ENCODE data around the gene NRAP. TPM values are rescaled to one million over a fixed set of nuclear protein-coding genes. Genes with fewer than 3 reads are reported as not detected.

The NRAP gene
- total RNA-seq, 1 experiment from 2014 or later, result not detected

DNA sequence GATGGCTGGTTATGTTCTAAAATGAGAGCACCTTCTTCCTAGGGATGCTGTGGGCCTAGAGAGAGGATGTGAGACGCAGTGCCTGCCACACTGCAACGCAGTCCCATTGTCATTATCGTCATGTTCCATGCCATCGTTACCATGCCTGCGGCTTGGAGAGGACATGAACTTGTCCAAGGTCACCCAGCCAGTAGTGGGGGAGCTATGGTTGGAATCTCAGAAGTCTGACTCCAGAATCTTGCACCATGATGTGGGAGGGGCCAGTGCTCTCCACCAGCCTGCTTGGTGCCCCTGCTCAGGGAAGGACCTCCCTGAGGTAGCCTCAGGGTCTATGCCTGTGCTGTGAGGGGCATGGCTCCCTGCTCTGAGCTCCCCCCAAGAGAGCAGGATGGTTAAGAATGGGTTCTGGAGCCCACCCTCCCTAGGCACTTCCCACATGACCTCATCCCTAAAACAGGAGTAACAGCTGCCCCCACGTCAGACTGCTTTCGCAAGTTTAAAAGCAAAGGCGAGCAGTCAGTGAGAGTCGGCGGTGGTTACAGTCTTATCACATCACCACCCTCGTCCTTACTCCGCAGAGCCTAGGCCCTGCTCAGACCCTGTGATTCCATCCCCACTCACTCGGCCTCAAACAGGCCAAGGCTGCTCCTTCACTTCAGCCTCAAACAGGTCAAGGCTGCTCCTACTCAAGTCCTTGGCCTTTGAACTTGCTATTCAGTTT, 60.6 kb downstream of the NRAP start:
- no peak overlapping the region for H2BK15ac ChIP-seq (ENCODE audit: low read depth, low read length)
- whole genome bisulfite sequencing (ENCODE audit: extremely low coverage, insufficient read length, low lambda C conversion rate), result no CpG with 5 or more reads among the region's 13 CpGs
- H2BK12ac ChIP-seq (ENCODE audit: insufficient read length, low read depth, low read length), result no peak overlapping the region
- H3K36me3 Mint-ChIP-seq (ENCODE audit: insufficient read depth in 1 of 3, low read depth in 3 of 3), result no peaks in the 10 kb centered on the region
- H3K4me1 Mint-ChIP-seq, result no peaks in the 10 kb centered on the region
- no peak overlapping the region for H2AK5ac ChIP-seq (ENCODE audit: insufficient read length, low read length)
- H3K4ac ChIP-seq (ENCODE audit: low read depth, low read length), result no peak overlapping the region
- no peaks in the 10 kb centered on the region for H3K79me2 ChIP-seq (ENCODE audit: insufficient read depth, low read length)
- H3K56ac ChIP-seq (ENCODE audit: insufficient read length, low read depth, low read length), result no peak overlapping the region
- no peaks in the 10 kb centered on the region for H3K9me3 ChIP-seq (ENCODE audit: control insufficient read depth, low read depth, low read length)
- H3K4me2 ChIP-seq (ENCODE audit: insufficient read depth, insufficient read length, low read length), result no peak overlapping the region
- peaks cover 25% of the 10 kb centered on the region for H3K27me3 Mint-ChIP-seq (ENCODE audit: low read depth)
- no peak overlapping the region for H3K27ac Mint-ChIP-seq
- H4K5ac ChIP-seq (ENCODE audit: insufficient read length, low read depth, low read length), result no peak overlapping the region
- H3K27ac ChIP-seq (ENCODE audit: insufficient read length, low read depth, low read length), result no peak overlapping the region
- no peaks in the 10 kb centered on the region for H4K20me1 ChIP-seq (ENCODE audit: control insufficient read depth, insufficient read depth, insufficient read length)
- no peak overlapping the region for H3K9ac ChIP-seq (ENCODE audit: extremely low read depth, insufficient read length, low read length)
- H3K4me3 Mint-ChIP-seq, result no peak overlapping the region
- H4K8ac ChIP-seq (replicated peaks; ENCODE audit: insufficient read length, low read depth, low read length), result peak overlapping the region; percentile 80
- no peak overlapping the region for H3T11ph ChIP-seq (ENCODE audit: low read length)
- H3K23me2 ChIP-seq (ENCODE audit: insufficient read length, low read depth, low read length, poor library complexity, severe bottlenecking), result no peaks in the 10 kb centered on the region
- H3K14ac ChIP-seq (ENCODE audit: insufficient read depth, low read length), result no peak overlapping the region
- H2BK120ac ChIP-seq (ENCODE audit: low read depth, low read length, poor library complexity, severe bottlenecking), result no peak overlapping the region
- H2BK5ac ChIP-seq (ENCODE audit: insufficient read length, low read length), result no peak overlapping the region
- no peak for DNase-seq
- H3K4me1 ChIP-seq (ENCODE audit: insufficient read depth, low read length), result no peaks in the 10 kb centered on the region
- H3K23ac ChIP-seq (ENCODE audit: insufficient read length, low read depth, low read length), result no peak overlapping the region
- no peaks in the 10 kb centered on the region for H3K9me3 Mint-ChIP-seq
- H3K27me3 ChIP-seq (ENCODE audit: insufficient read depth, low read length), result no peaks in the 10 kb centered on the region
- H3K79me1 ChIP-seq (ENCODE audit: insufficient read depth, low read depth, low read length, poor library complexity, severe bottlenecking), result no peaks in the 10 kb centered on the region
- no peak overlapping the region for H3K18ac ChIP-seq (ENCODE audit: insufficient read length, low read depth, low read length)
- TF ChIP-seq CTCF (conservative IDR thresholded peaks at IDR 0.05), result no peak
- H2AFZ ChIP-seq (ENCODE audit: low read length), result no peak overlapping the region
- no peak overlapping the region for H4K91ac ChIP-seq (ENCODE audit: insufficient read length, low read depth, low read length)
- H2BK20ac ChIP-seq (ENCODE audit: low read depth, low read length, poor library complexity, severe bottlenecking), result no peak overlapping the region

Measured in H9 (cell line).